Hepatocyte (in vitro differentiated cells): ENCODE measurements around the gene THOC1.

Experiments
- EZH2 ChIP-seq: fragments of 200-600 bp; sonication (generic); IDR thresholded peaks from 2 replicates; pipeline ENCODE4 v1.6.1; 2016; ENCODE audit warnings: antibody characterized with exemption, mild to moderate bottlenecking, borderline replicate concordance
- EZH2phosphoT487 ChIP-seq: fragments of 200-600 bp; sonication (generic); IDR thresholded peaks from one replicate; pipeline ENCODE4 v1.6.1; 2018; ENCODE audit warnings: antibody characterized with exemption, mild to moderate bottlenecking, low read depth, moderate library complexity; ENCODE audit not compliant: unreplicated experiment, severe bottlenecking
- TF ChIP-seq, protein P1 (sequence below): fragments of 200-600 bp; sonication (generic); IDR thresholded peaks from 2 replicates; pipeline ENCODE4 v1.5.1; 2016; ENCODE audit warnings: antibody characterized with exemption, mild to moderate bottlenecking; ENCODE audit not compliant: poor library complexity

DNA sequence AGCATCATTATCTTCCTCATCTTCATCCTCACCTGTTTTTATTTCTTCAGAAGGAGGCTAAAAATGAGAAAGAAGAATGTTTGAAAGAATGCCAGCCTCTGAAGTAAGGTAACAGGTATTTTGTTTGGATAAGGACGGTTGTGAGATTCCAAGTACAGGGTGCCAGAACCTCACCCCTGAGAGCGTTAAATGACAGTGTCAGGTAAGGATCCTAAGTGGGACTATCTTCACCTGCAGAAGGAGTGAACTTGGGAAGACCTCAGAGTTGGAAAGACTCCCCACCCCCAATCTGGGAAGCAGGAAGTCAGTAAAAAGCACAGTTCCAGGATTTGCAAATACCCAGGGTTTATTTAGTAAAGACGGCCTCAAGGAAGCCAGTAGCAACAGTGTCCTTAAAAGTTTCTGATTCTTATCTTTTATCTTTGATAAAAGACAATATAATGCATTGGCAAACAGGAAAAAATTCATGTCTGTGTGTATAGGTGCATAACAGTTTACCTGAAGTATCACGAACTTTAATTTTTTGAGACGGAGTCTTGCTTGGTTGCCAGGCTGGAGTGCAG, 52.3 kb downstream of the THOC1 start:
- TF ChIP-seq, protein P1, sequence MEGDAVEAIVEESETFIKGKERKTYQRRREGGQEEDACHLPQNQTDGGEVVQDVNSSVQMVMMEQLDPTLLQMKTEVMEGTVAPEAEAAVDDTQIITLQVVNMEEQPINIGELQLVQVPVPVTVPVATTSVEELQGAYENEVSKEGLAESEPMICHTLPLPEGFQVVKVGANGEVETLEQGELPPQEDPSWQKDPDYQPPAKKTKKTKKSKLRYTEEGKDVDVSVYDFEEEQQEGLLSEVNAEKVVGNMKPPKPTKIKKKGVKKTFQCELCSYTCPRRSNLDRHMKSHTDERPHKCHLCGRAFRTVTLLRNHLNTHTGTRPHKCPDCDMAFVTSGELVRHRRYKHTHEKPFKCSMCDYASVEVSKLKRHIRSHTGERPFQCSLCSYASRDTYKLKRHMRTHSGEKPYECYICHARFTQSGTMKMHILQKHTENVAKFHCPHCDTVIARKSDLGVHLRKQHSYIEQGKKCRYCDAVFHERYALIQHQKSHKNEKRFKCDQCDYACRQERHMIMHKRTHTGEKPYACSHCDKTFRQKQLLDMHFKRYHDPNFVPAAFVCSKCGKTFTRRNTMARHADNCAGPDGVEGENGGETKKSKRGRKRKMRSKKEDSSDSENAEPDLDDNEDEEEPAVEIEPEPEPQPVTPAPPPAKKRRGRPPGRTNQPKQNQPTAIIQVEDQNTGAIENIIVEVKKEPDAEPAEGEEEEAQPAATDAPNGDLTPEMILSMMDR = no peak
- TF ChIP-seq EZH2 (no peak), EZH2phosphoT487 (no peak)
